GM19099 (cell line): ENCODE data around the gene SYNDIG1.

Experiments used
- POLR2A ChIP-seq: IDR thresholded peaks from 3 replicates; pipeline ENCODE4 v1.6.1; 2011; ENCODE audit warnings: low read depth; ENCODE audit not compliant: insufficient read length; ENCODE audit errors: extremely low read depth

The SYNDIG1 gene

GRCh38 chr20:24456398-24456781 lies 13.0 kb upstream of the SYNDIG1 start:
- no peak for TF ChIP-seq POLR2A

DNA sequence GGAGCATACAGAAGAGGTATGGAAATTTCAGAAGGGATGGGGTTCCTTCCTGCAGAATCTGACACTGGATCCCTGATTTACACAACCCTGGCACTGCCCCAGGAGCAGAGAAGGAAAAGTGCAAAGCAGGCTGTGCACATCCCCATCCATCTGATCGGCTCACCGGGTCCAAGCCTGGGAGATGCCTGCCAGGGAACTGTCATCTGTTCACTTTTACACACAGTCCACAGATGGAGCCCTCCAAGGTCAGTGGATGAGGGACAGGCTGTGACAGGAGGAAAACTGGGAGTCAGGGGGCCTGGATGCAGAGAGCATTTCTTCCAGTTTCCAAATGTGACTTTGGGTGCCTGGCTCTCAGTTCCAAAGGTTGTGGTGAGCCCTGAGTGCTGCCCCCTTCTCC lies 11.0 kb upstream of the SYNDIG1 start:
- no peak for TF ChIP-seq POLR2A

DNA sequence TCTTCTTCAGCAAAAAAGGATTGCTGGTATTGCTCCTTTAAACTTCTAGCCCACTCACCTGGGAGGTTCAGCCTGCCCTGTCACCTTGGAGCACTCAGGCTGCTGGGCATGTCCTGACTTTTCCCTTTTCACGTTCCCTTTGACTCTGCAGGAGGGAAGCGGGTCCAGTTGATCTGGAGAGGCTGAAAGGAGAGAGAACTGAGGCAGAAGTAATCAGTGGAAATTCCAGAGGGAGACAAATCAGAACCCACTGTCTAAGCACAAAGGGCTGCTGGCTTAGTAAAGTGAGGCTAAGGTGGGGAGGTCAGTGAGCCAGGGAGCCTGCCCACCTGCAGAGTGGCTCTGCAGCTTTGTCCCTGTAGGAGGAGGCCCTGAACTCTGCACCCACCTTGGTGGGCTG lies 9.7 kb upstream of the SYNDIG1 start:
- no peak for TF ChIP-seq POLR2A

DNA sequence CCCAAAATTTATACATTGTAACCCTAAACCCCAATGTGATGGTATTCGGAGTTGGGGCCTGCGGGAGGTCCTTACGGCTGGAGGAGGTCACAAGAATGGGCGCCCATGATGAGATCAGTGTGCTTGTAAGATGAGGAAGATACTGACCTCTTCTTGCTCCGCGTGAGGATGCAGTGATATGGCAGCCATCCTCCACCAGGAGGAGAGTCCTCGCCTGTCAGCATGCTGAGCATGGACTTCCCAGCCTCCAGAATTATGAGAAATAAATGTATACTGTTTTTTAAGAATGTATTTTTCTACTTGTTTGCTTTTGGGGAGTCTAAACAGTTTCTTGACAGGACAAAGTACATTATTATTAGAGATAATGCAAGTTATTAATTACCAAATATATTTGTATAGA lies 8.7 kb upstream of the SYNDIG1 start:
- no peak for TF ChIP-seq POLR2A

DNA sequence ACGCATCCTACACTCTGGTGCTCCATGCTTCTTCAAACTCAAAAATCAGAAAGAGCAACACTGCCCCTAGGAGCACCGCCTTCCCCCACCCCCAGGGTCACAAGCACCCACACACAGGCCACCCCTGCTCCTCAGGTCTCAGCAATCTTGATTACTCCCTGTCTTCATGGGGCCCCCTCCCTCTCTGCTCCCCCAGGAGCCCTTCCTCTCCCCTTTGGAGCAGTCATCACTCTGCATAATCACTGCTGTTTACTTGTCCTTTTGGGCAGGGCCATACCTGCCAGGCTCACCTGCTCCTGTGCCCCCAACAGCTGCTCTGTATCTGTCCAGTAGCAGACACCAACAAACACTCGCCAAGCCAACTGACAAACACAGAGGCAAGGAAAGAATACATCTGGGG lies 7.6 kb upstream of the SYNDIG1 start:
- TF ChIP-seq POLR2A = no peak

DNA sequence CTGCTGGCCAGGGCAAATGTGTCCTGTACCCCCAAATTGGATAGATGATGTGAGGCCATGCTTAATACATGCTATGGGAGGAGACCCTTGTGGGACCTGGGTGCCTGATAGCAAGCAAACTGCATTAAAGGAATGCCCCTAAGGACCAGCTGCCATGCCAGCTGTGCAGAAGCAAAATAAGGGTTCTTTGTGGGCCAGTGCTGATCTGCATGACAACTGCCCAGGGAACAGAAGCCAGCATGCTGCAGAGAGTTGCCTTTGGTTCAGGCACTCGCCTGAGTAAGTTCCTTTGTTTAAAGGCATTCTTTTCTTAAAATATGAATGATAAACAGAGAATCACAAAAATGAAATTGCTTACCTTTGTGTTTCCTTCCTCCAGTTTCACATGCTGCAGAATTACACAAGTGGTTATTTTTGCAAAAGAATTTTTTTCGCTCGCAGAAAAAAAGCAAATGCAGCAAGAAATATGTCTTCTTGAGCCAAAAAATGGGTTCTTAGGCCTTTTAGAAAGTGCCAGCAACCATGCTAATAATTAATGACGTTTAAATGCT lies 6.9 kb upstream of the SYNDIG1 start:
- TF ChIP-seq POLR2A = no peak

GRCh38 chr20:24465159-24465558 lies 4.3 kb upstream of the SYNDIG1 start:
- no peak for TF ChIP-seq POLR2A

GRCh38 chr20:24465730-24466129 lies 3.7 kb upstream of the SYNDIG1 start:
- TF ChIP-seq POLR2A = no peak

- no peak for TF ChIP-seq POLR2A
Measured at GRCh38 chr20:24468401-24469115, 871 bp upstream of the SYNDIG1 start.

DNA sequence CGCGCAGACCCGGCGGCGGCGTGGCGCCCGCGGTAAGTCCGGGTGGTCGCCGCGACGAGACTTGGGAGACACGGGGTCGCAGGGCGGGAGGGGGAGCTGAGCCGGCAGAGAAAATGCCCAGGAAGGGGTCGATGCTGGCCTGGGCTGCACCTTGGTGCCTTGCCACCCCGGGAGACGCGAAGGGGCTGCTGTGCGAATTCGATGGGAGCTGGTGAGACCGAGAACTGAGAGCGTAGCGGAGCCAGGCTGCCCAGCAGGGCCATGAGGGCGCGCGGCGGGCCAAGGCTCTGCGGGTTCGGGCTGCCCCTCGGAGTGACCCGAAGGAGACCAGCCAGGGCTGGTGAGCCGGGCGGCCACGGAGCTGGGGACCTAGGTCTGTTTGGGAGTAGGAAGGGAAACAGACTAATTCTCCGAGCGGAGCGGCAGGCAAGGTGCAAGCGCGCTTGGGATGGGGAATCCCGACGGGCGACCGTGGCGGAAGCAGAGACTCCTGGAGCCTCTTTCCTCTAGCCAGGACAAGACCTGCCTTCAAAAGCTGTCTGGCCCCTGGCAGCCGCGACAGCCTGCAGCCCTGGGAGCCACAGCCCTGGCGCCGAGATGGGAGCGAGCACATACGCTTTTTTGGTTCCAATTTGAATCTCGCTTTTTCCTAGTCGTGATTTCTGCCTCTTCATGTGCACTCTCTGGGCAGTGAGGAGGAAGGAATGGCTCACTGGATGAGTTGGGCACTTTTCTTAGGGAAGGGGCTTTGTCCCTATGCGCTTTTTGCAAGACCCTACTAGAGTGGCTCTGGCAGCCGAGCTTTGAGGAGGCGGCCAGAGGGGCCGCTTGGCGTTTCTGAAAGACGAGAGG lies 691 bp downstream of the SYNDIG1 start:
- TF ChIP-seq POLR2A = no peak

DNA sequence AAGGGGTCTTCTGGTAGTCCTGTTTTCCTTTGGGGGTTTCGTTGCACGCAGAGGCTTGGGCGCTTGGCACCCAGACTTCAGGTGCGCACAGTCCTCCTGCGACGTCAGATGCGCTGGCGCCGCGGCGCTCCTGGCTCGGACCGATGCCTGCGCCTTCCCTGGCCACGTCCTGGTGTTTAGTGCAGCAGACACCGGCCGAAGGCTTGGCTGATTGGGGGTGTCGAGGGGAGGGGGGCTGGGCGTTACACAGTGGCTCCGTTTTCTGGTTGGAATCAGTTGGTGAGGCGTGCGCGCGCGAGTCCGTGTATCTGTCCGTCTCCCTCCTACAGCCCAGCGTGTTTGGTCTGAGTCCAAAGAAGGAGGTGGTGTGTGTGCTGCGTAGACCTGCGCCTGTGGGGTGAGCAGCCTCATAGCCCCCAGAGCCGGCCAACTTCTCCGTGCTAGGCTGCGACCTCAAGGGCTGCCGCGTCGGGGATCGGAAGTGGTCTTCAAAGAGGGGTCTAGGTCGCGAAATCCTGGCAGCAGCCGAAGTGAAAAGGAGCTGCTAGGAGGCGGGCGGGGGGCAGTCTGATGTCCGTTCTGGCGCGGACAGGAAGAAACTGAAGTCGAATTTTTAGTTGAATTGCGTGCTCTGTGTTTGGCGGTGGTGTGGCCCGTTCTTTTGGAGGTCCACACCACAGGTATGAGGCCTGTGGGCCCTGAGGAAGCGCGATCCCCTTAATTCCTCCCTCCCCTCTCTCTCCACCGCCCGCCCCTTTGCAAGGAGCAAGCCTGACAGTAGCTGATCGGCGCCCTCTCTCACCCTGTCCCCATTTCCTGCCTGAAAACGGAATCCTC lies 1.5 kb downstream of the SYNDIG1 start:
- TF ChIP-seq POLR2A = no peak

DNA sequence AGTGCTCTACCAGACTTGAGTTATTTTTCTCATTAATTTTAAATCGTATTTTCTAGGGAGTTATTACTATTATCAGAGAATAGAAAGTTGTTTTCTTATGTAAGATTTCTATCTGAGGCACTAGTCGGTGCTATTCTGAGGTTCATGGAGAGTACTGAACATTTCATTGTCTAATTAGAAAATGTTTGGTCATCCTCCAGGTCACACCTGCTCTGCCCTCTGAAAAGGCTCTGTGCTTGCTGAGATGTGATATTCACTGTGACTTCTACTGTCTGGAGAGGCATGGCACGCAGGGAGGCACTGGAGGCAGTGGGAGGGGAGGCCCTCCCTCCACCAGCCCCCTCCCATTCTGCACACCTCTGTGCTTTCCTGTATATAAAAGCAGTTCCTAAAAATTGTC lies 3.0 kb downstream of the SYNDIG1 start:
- TF ChIP-seq POLR2A = no peak

DNA sequence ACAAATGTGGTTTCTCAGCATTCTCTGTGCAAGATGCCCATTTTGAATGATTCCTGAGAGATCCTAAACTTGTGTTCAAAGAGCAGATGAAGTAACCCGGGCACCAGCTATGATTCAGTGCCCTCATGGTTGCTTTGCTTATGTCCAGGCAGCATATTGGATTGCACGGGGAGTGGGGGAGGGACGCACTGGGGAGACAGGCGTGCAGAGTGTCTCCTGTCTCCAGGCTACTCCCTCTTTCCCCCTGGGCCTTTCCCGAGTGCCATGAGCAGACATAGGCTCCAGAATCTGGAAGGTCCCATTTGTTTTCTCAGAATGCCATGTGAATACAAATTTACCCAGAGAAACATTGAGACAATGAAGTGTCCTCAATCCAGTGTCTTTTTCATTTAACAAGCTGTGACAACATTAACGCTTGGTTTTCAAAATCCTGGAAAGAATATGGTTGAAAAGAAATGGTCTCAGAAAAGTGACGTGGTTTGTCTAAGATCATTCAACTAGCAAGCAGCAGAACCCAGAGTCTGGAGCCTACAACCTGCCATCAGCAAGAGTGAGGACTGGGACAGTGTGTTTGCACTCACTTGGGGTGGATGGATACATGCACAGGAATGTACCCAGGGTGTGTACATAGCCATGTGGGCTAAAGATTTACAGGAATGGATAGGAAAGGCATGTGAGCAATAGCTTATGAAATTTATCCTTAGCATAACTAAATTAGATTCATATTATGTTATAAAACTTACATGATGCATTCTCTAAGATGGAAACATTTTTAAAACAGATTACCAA lies 4.2 kb downstream of the SYNDIG1 start:
- TF ChIP-seq POLR2A = no peak

- no peak for TF ChIP-seq POLR2A
Measured at GRCh38 chr20:24477831-24478547, 8.6 kb downstream of the SYNDIG1 start.

DNA sequence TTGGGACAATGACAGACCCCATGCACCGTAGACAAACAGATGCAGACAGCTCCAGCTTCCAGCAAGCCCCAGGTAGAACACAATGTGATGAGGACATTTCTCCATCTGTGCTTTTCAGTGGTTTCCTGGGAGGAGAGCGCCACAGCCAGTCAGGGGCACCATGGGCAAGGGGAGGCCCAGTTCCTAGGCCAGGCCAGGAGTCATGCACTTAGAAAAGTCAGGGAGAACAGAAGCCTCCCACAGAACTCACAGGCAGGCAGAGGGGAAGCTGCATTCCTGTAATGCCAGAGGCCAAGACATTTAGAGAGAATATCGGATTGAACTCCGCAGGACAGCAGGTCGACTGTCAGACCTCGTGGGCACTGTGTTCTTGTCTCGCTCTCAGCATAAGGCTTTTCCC lies 9.2 kb downstream of the SYNDIG1 start:
- no peak for TF ChIP-seq POLR2A
